ENCODE results near the gene ABCC1.

ABCC1 gene

DNA sequence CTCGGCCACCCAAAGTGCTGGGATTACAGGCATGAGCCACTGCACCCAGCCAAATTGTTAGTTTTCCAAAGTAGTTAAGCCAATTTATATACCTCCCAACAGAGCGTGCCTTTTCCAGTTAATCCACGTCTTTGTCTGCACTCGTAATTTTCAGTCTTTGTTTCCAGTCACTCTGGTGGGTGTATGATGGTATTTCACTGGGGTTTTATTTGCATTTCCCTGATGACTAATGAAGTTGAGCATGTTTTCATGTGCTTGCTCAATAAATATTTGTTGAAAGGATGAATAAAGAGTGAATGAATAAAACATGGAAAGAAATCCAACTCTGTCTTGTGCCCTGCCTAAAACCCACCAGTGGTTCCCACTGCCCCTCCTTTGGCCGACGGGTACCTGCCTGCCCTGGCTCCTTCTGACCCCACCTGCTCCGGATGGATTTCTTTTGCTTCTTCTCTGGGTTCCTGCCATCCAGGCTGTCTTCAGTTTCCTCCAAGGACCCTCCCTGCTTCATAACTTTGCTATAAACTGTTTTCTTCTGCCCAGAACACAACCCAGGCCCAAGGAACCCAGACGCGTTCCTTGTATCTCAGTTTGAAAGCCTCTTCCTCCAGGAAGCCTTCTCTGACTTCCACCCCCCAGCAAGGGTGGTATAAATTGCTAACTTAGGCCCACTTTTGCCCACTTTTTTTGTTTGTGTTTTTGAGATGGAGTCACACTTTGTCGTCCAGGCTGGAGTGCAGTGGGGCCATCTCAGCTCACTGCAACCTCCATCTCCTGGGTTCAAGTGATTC, 3.0 kb upstream of the ABCC1 start:
- TF ChIP-seq, protein P1, sequence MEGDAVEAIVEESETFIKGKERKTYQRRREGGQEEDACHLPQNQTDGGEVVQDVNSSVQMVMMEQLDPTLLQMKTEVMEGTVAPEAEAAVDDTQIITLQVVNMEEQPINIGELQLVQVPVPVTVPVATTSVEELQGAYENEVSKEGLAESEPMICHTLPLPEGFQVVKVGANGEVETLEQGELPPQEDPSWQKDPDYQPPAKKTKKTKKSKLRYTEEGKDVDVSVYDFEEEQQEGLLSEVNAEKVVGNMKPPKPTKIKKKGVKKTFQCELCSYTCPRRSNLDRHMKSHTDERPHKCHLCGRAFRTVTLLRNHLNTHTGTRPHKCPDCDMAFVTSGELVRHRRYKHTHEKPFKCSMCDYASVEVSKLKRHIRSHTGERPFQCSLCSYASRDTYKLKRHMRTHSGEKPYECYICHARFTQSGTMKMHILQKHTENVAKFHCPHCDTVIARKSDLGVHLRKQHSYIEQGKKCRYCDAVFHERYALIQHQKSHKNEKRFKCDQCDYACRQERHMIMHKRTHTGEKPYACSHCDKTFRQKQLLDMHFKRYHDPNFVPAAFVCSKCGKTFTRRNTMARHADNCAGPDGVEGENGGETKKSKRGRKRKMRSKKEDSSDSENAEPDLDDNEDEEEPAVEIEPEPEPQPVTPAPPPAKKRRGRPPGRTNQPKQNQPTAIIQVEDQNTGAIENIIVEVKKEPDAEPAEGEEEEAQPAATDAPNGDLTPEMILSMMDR (conservative IDR thresholded peaks at IDR 0.05; ENCODE audit: low read length), result 0 out of 2 replicates have a peak, but pooled peaks have one; percentile 17
- DNase-seq (ENCODE audit: low read depth), result peak; percentile 85
- no peak overlapping the region for H3K4me3 ChIP-seq (ENCODE audit: low read length)

DNA sequence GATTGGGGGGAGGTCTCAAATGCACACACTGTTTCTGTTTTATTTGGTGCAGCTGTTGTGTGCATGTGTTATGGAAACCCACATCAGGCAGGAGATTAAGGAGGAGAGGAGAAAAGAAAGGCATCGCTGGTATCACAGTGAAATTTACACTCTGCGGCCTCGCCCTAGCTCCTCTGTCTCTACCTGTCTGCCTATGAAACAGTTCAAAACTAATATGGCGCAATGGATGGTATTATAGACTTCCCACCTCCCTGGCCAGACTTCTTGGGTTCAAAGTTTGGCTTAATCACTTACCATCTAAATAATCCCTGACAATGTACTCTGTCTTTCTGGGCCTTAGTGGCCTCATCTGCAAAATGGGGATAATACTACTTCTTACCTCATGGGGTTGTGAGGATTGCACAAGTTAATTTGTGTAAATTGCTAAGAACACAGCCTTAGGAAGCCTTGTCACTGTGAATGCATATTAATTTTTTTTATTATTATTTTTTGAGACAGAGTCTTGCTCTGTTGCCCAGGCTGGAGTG, 1.4 kb upstream of the ABCC1 start:
- H3K4me3 ChIP-seq (ENCODE audit: low read length), result no peak overlapping the region
- no peak for DNase-seq (ENCODE audit: low read depth)
- TF ChIP-seq, protein P1 (conservative IDR thresholded peaks at IDR 0.05; ENCODE audit: low read length), result no peak

- TF ChIP-seq, protein P1 (conservative IDR thresholded peaks at IDR 0.05; ENCODE audit: low read length), result no peak
- peak overlapping the region; percentile 67 for H3K4me3 ChIP-seq (ENCODE audit: low read length)
- DNase-seq (ENCODE audit: low read depth), result no peak
Observed at GRCh38 chr16:15948532-15949209, 745 bp upstream of the ABCC1 start.

GRCh38 chr16:15950161-15950854, 892 bp downstream of the ABCC1 start:
- peak; percentile 63 for DNase-seq (ENCODE audit: low read depth)
- peak overlapping the region; percentile 79 for H3K4me3 ChIP-seq (ENCODE audit: low read length)
- TF ChIP-seq, protein P1 (conservative IDR thresholded peaks at IDR 0.05; ENCODE audit: low read length), result no peak

DNA sequence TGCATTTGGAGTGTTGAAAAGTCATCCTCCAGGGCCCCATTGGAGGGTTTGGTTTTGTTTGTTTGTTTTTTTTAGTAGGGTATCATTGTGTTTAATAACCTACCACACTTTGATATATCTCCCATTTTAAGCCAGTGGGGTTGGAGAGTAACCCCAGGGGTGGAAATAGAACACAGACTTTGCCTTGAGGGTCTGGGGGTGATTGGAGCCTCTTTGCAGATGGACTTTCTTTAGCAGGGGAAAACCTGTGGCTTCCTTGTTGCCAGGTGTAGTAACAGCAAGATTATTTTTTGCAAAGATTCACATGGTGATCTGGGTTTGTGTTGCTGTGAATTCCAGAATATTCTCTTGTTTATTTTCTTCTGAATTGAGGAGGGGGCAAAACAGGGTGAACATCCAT, 1.5 kb downstream of the ABCC1 start:
- DNase-seq (ENCODE audit: low read depth), result no peak
- peak overlapping the region; percentile 79 for H3K4me3 ChIP-seq (ENCODE audit: low read length)
- TF ChIP-seq, protein P1 (conservative IDR thresholded peaks at IDR 0.05; ENCODE audit: low read length), result no peak

DNA sequence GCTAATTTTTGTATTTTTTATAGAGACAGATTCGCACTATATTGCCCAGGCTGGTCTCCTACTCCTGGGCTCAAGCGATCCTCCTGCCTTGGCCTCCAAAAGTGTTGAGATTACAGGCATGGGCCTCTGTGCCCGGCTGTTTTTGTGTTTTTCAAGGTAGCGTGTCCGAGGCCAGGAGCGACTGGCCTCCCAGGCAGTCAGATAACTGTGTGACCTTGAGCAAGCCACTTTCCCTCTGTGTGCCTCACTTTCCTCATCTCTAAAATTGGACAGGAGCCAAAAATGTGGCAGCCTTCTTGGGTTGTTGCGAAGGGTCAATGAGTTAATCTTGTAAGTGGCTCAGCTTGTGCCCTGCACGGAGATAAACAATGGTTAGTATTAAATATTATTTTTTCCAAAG, 2.4 kb downstream of the ABCC1 start:
- no peak for DNase-seq (ENCODE audit: low read depth)
- TF ChIP-seq, protein P1 (conservative IDR thresholded peaks at IDR 0.05; ENCODE audit: low read length), result no peak
- peak overlapping the region; percentile 8; the same call in 1 of the 2 replicates for H3K4me3 ChIP-seq (ENCODE audit: low read length)

Data from AG10803 (cell line).